Measurements from ENCODE around the gene SLC38A10. TPM values are rescaled to one million over a fixed set of nuclear protein-coding genes. Genes with fewer than 3 reads are reported as not detected.

Gene SLC38A10
- total and polyA plus RNA-seq, 2 of the 4 experiments (the other 2 are of a cell fraction) = 12.7 to 46.7 TPM

DNA sequence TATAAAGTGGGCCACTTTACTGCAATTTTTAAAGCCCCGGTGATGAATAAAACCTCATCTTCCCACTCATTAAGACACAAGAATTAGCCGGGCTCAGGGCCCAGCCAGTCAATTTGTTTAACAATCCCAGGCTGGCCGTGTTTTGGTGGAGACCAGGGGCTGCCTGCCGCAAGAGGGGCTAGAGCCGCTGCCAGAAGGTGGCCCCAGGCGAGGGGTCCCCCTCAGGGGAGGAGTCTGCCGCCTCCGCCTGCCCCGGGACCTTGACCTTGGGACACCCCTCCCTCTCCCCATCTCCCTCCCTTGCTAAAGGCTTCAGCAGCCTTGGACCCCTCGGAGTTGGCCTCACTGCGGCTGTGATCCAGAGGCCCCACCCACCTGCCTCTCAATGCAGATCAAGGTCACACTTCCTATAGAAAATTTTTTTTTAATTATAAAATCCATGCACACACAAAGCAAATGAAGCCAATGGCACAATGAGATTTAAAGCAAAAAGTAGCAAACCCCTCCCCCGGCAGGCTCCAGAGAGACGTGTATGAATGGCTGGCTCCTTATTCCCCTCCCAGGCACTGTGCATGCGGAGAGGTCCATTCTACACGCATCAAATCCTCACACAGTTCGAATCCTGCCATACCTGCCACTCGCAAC, 23.0 kb upstream of the SLC38A10 start:
- Histone ChIP-seq H3K79me1 (ENCODE audit: low read depth in 1 of 2, low read length in 2 of 2) (no peaks in the 10 kb centered on the region), H3K9me1 (ENCODE audit: insufficient read depth, low read length) (no peaks in the 10 kb centered on the region), H3K14ac (replicated peaks; ENCODE audit: low read depth, low read length) (no peak overlapping the region), H3K23ac (ENCODE audit: low read depth, low read length) (no peak overlapping the region), H3K27me3 (ENCODE audit: control insufficient read depth, insufficient read depth, low read length) (peaks cover 21% of the 10 kb centered on the region), H3K9me3 (ENCODE audit: control insufficient read depth, insufficient read depth, low read length) (no peaks in the 10 kb centered on the region), H2BK20ac (ENCODE audit: low read depth, low read length) (no peak overlapping the region), H4K91ac (ENCODE audit: insufficient read depth, low read depth, low read length) (no peak overlapping the region), H2BK120ac (ENCODE audit: low read depth, low read length) (no peak overlapping the region), H2AK5ac (ENCODE audit: low read depth, low read length) (no peak overlapping the region), H2AFZ (replicated peaks; ENCODE audit: low read length, poor library complexity) (no peak overlapping the region), H2BK5ac (ENCODE audit: low read depth, low read length, poor library complexity, severe bottlenecking) (no peak overlapping the region), H4K8ac (ENCODE audit: low read depth in 2 of 2, low read length in 2 of 2) (no peak overlapping the region), H3K56ac (ENCODE audit: extremely low read depth, insufficient read depth, low read length) (no peak overlapping the region), H3K18ac (ENCODE audit: low read depth, low read length) (no peak overlapping the region), H4K5ac (ENCODE audit: low read depth, low read length) (no peak overlapping the region), H4K20me1 (ENCODE audit: insufficient read depth, low read length) (no peaks in the 10 kb centered on the region), H3K9ac (ENCODE audit: low read depth, low read length) (no peak overlapping the region), H3K27ac (ENCODE audit: insufficient read depth, low read length) (no peak overlapping the region), H3K4me1 (ENCODE audit: control insufficient read depth, insufficient read depth, low read length) (no peaks in the 10 kb centered on the region), H3K4me2 (ENCODE audit: low read depth, low read length) (no peak overlapping the region), H3K36me3 (ENCODE audit: control insufficient read depth, insufficient read depth, low read length) (no peaks in the 10 kb centered on the region), H3K4me3 (ENCODE audit: insufficient read depth, low read depth, low read length) (no peak overlapping the region), H2AK9ac (replicated peaks; ENCODE audit: low read depth, low read length, poor library complexity) (no peak overlapping the region), H2BK15ac (ENCODE audit: low read depth, low read length) (no peak overlapping the region), H3K4ac (ENCODE audit: low read depth, low read length) (no peak overlapping the region)
- in situ Hi-C loops (cut with MboI; ENCODE audit: low sequenced_read_pairs) = no loop called here
- TF ChIP-seq NFE2L2 (IDR thresholded peaks at IDR 0.05; ENCODE audit: low read depth, low read length) = no peak
- no peak for TF ChIP-seq FOS (IDR thresholded peaks at IDR 0.05; ENCODE audit: low read depth, low read length)
- TF ChIP-seq CEBPB (IDR thresholded peaks at IDR 0.05; ENCODE audit: low read depth, low read length) = no peak
- TF ChIP-seq POLR2A (IDR thresholded peaks at IDR 0.05; ENCODE audit: low read depth, low read length) = no peak
- TF ChIP-seq, protein P1, sequence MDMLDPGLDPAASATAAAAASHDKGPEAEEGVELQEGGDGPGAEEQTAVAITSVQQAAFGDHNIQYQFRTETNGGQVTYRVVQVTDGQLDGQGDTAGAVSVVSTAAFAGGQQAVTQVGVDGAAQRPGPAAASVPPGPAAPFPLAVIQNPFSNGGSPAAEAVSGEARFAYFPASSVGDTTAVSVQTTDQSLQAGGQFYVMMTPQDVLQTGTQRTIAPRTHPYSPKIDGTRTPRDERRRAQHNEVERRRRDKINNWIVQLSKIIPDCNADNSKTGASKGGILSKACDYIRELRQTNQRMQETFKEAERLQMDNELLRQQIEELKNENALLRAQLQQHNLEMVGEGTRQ (IDR thresholded peaks at IDR 0.05; ENCODE audit: low read depth, low read length) = no peak
- TF ChIP-seq MAFK (IDR thresholded peaks at IDR 0.05; ENCODE audit: low read depth, low read length) = no peak
- TF ChIP-seq SMC3 (IDR thresholded peaks at IDR 0.05; ENCODE audit: low read depth, low read length) = no peak
- TF ChIP-seq RCOR1 (IDR thresholded peaks at IDR 0.05; ENCODE audit: insufficient replicate concordance, low read length) = no peak
- TF ChIP-seq MAZ (IDR thresholded peaks at IDR 0.05; ENCODE audit: borderline replicate concordance, low read depth, low read length) = no peak
- TF ChIP-seq, protein P2, sequence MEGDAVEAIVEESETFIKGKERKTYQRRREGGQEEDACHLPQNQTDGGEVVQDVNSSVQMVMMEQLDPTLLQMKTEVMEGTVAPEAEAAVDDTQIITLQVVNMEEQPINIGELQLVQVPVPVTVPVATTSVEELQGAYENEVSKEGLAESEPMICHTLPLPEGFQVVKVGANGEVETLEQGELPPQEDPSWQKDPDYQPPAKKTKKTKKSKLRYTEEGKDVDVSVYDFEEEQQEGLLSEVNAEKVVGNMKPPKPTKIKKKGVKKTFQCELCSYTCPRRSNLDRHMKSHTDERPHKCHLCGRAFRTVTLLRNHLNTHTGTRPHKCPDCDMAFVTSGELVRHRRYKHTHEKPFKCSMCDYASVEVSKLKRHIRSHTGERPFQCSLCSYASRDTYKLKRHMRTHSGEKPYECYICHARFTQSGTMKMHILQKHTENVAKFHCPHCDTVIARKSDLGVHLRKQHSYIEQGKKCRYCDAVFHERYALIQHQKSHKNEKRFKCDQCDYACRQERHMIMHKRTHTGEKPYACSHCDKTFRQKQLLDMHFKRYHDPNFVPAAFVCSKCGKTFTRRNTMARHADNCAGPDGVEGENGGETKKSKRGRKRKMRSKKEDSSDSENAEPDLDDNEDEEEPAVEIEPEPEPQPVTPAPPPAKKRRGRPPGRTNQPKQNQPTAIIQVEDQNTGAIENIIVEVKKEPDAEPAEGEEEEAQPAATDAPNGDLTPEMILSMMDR (conservative IDR thresholded peaks at IDR 0.05; ENCODE audit: low read depth, low read length) = no peak
- TF ChIP-seq RFX5 (IDR thresholded peaks at IDR 0.05; ENCODE audit: low read depth, low read length) = no peak
- no peak for TF ChIP-seq BHLHE40 (IDR thresholded peaks at IDR 0.05; ENCODE audit: low read depth, low read length)
- TF ChIP-seq RAD21 (IDR thresholded peaks at IDR 0.05; ENCODE audit: low read length) = no peak
- ATAC-seq (ENCODE audit: low read depth) = no peak
- WGBS, 2 experiments (ENCODE audit: extremely low coverage in 2 of 2, insufficient read length in 1 of 2) = 76% methylated on average over 7 of the region's 17 CpGs; no CpG with 5 or more reads in 1 of the 2 experiments
- BruUV-seq (replicated peaks) = no TSS peak
- ChIA-PET CTCF (no interaction called here), POLR2A (ENCODE audit: unreplicated experiment) (no interaction called here)
- no peak for DNase-seq
- intact Hi-C loops (cut with micrococcal nuclease) = no loop called here
- dilution Hi-C loops (cut with HindIII; ENCODE audit: low sequenced_read_pairs, unreplicated experiment) = no loop called here

Measured in IMR-90 (cell line).